Progenitor cell of endocrine pancreas (in vitro differentiated cells): ENCODE data around the gene GGCX. TPM values are rescaled to one million over a fixed set of nuclear protein-coding genes. Genes with fewer than 3 reads are reported as not detected.

Source experiments
- DNase-seq: peaks from one replicate; pipeline ENCODE4 v3.0.0; 2021; ENCODE audit warnings: low spot score; ENCODE audit not compliant: unreplicated experiment
- H3K27ac Mint-ChIP-seq: 2 replicates; pipeline ENCODE4 v1.8.0; 2021; ENCODE audit warnings: mild to moderate bottlenecking, moderate library complexity, mixed read lengths
- H3K27me3 Mint-ChIP-seq: 2 replicates; pipeline ENCODE4 v1.8.0; 2021; ENCODE audit warnings: mixed read lengths
- H3K36me3 Mint-ChIP-seq: 2 replicates; pipeline ENCODE4 v1.8.0; 2022; ENCODE audit warnings: mixed read lengths; ENCODE audit not compliant: insufficient read depth
- H3K4me1 Mint-ChIP-seq: 2 replicates; pipeline ENCODE4 v1.8.0; 2021; ENCODE audit warnings: low read depth, mixed read lengths
- H3K4me3 Mint-ChIP-seq: 2 replicates; pipeline ENCODE4 v1.8.0; 2021; ENCODE audit warnings: low read depth, mild to moderate bottlenecking, moderate library complexity, mixed read lengths
- H3K9me3 Mint-ChIP-seq: 2 replicates; pipeline ENCODE4 v1.8.0; 2021; ENCODE audit warnings: low read depth, mixed read lengths
- CTCF ChIP-seq: fragments of 200-600 bp; sonication (generic); IDR thresholded peaks from one replicate; pipeline ENCODE4 v1.5.0; 2021; ENCODE audit warnings: antibody characterized with exemption, mild to moderate bottlenecking; ENCODE audit not compliant: unreplicated experiment
- total RNA-seq: library from RNA; stranded (reverse); gene quantifications from 2 replicates; pipeline ENCODE4 v1.2.1, GENCODE V29; 2021

Gene GGCX
- total RNA-seq, 1 donor from 2014 or later = 69.2 TPM

GRCh38 chr2:85511008-85511811 is 50.1 kb downstream of the GGCX start:
- Mint-ChIP-seq H3K27me3 (no peaks in the 10 kb centered on the region), H3K4me1 (peaks cover 3% of the 10 kb centered on the region), H3K9me3 (no peaks in the 10 kb centered on the region), H3K27ac (no peak overlapping the region), H3K4me3 (no peak overlapping the region), H3K36me3 (no peaks in the 10 kb centered on the region)
- TF ChIP-seq CTCF = no peak
- DNase-seq = no peak

- no peaks in the 10 kb centered on the region for H3K27me3 Mint-ChIP-seq
- H3K4me3 Mint-ChIP-seq = no peak overlapping the region
- TF ChIP-seq CTCF = no peak
- H3K36me3 Mint-ChIP-seq = no peaks in the 10 kb centered on the region
- no peaks in the 10 kb centered on the region for H3K9me3 Mint-ChIP-seq
- H3K4me1 Mint-ChIP-seq = peaks cover 10% of the 10 kb centered on the region
- no peak overlapping the region for H3K27ac Mint-ChIP-seq
- no peak for DNase-seq
Measured at GRCh38 chr2:85506768-85507181, 54.5 kb downstream of the GGCX start.

DNA sequence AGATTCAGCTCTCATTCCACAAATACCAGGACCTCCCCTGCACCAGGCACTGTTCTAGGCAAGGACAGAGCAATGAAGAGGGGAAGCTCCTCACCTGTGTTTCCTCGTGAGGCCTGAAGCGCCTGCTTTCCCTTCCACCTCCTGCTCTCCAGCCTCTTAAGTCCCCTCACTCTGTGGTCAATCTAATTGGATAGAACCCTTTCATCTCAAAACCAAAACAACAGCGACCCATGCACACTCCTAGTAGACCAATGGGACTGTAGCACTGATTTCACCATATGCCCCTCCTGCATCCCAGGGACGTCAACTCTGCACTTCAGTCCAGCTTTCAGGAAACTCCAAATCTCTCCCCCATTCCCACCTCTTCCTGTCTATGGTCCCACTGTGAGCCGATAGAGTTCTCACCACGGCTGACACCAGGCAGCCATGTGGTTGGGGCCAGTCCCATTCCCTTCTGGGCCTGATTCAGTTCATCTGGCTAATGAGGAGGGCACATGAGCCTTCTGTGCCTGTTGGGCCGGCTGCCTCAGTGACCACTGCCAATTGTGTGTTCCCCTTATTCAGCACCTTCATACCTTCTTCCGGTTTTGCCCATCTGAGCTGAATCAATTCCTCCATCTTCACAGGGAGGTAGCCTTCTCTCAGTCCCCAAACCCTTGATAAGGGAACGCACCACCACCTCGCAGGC is 55.6 kb downstream of the GGCX start:
- Mint-ChIP-seq H3K27me3 (no peaks in the 10 kb centered on the region), H3K4me3 (no peak overlapping the region), H3K9me3 (peaks cover 4% of the 10 kb centered on the region), H3K4me1 (peaks cover 10% of the 10 kb centered on the region), H3K36me3 (no peaks in the 10 kb centered on the region), H3K27ac (no peak overlapping the region)
- DNase-seq = no peak
- TF ChIP-seq CTCF = no peak

DNA sequence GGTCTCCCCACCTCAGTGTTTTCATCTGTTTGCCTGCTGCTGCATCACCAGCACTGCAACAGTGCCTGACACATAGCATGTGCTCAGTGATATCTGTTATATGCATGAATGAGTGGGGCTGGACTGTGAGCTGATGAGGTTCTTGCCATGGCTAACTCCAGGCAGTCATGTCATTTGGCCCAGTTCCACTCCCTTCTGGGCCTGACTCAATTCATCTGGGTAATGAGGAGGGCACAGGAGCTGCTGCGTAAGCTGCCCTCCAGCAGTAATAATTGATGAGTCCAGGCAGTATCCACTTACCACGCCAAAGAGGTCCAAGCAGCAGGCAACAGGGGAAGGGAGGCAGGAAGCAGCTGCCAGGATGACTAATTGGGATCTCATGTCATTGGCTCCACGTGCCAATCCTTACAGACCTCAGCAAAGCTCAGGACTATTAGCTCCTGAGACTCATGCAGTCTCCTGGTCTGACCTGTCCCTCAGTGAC is 56.5 kb downstream of the GGCX start:
- H3K9me3 Mint-ChIP-seq = peaks cover 4% of the 10 kb centered on the region
- no peaks in the 10 kb centered on the region for H3K27me3 Mint-ChIP-seq
- TF ChIP-seq CTCF = no peak
- H3K27ac Mint-ChIP-seq = no peak overlapping the region
- H3K36me3 Mint-ChIP-seq = no peaks in the 10 kb centered on the region
- H3K4me3 Mint-ChIP-seq = no peak overlapping the region
- no peak for DNase-seq
- peaks cover 10% of the 10 kb centered on the region for H3K4me1 Mint-ChIP-seq

GRCh38 chr2:85503851-85504777 is 57.2 kb downstream of the GGCX start:
- peaks cover 4% of the 10 kb centered on the region for H3K9me3 Mint-ChIP-seq
- no peaks in the 10 kb centered on the region for H3K36me3 Mint-ChIP-seq
- H3K27ac Mint-ChIP-seq = no peak overlapping the region

More at GRCh38 chr2:85503851-85504777, 57.2 kb downstream of the GGCX start:
- DNase-seq = no peak
- no peak overlapping the region for H3K4me3 Mint-ChIP-seq
- peaks cover 10% of the 10 kb centered on the region for H3K4me1 Mint-ChIP-seq
- no peaks in the 10 kb centered on the region for H3K27me3 Mint-ChIP-seq
- TF ChIP-seq CTCF = no peak
